ENCODE measurements around the gene ENOX1. TPM values are rescaled to one million over a fixed set of nuclear protein-coding genes. Genes with fewer than 3 reads are reported as not detected.

Gene ENOX1
- total RNA-seq, 1 donor from 2014 or later = 2.0 TPM

DNA sequence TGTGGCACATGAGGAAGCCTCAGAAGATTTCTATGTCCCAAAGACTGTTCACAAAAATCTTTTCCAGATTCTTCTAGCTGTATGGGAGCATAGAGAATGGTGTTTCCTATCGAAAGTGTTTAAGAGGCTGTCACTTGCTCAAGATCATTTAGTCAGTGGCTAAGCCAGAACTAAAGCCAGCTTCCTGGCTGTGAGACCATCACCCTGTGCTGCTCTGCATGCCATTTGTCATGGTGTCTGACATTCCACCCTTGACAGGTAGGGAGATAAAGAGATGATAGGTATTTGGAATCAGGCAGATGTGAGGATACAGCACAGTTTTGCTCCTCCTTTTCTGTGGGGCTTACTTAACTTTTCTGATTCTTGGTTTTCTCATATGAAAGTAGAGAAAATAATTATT lies 586.0 kb downstream of the ENOX1 start:
- Mint-ChIP-seq H3K27ac (ENCODE audit: unreplicated experiment) (no peak overlapping the region), H3K36me3 (ENCODE audit: low read depth) (peaks cover 2% of the 10 kb centered on the region), H3K4me3 (ENCODE audit: unreplicated experiment) (no peak overlapping the region), H3K9me3 (ENCODE audit: low read depth) (peaks cover 22% of the 10 kb centered on the region), H3K27me3 (ENCODE audit: low read depth) (no peaks in the 10 kb centered on the region), H3K4me1 (ENCODE audit: low read depth) (no peaks in the 10 kb centered on the region)
- DNase-seq (ENCODE audit: low spot score) = no peak
- TF ChIP-seq, protein P1, sequence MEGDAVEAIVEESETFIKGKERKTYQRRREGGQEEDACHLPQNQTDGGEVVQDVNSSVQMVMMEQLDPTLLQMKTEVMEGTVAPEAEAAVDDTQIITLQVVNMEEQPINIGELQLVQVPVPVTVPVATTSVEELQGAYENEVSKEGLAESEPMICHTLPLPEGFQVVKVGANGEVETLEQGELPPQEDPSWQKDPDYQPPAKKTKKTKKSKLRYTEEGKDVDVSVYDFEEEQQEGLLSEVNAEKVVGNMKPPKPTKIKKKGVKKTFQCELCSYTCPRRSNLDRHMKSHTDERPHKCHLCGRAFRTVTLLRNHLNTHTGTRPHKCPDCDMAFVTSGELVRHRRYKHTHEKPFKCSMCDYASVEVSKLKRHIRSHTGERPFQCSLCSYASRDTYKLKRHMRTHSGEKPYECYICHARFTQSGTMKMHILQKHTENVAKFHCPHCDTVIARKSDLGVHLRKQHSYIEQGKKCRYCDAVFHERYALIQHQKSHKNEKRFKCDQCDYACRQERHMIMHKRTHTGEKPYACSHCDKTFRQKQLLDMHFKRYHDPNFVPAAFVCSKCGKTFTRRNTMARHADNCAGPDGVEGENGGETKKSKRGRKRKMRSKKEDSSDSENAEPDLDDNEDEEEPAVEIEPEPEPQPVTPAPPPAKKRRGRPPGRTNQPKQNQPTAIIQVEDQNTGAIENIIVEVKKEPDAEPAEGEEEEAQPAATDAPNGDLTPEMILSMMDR (IDR thresholded peaks at IDR 0.05) = no peak

DNA sequence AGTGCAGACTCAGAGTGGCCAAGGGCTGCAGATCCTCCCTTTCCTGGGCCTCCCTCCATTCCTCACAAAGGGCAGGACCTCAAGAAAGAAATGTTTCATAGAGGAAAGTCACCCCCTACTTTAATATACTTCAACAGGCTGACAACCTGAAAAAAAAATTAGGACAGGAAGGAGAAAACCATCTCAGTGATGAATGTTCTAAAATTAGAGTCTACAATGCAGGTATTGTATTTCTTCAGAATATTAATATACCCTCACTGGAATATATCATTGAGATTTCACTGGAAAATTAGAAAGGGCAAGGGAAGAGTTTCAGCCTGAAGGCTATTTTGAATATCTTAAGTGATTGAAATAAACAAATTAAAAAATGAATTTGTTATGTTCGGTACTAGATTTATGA lies 586.5 kb downstream of the ENOX1 start:
- peaks cover 2% of the 10 kb centered on the region for H3K36me3 Mint-ChIP-seq (ENCODE audit: low read depth)
- no peaks in the 10 kb centered on the region for H3K4me1 Mint-ChIP-seq (ENCODE audit: low read depth)
- H3K9me3 Mint-ChIP-seq (ENCODE audit: low read depth) = peaks cover 22% of the 10 kb centered on the region
- no peak overlapping the region for H3K27ac Mint-ChIP-seq (ENCODE audit: unreplicated experiment)
- TF ChIP-seq, protein P1 (IDR thresholded peaks at IDR 0.05) = no peak
- no peaks in the 10 kb centered on the region for H3K27me3 Mint-ChIP-seq (ENCODE audit: low read depth)
- DNase-seq (ENCODE audit: low spot score) = no peak
- no peak overlapping the region for H3K4me3 Mint-ChIP-seq (ENCODE audit: unreplicated experiment)

DNA sequence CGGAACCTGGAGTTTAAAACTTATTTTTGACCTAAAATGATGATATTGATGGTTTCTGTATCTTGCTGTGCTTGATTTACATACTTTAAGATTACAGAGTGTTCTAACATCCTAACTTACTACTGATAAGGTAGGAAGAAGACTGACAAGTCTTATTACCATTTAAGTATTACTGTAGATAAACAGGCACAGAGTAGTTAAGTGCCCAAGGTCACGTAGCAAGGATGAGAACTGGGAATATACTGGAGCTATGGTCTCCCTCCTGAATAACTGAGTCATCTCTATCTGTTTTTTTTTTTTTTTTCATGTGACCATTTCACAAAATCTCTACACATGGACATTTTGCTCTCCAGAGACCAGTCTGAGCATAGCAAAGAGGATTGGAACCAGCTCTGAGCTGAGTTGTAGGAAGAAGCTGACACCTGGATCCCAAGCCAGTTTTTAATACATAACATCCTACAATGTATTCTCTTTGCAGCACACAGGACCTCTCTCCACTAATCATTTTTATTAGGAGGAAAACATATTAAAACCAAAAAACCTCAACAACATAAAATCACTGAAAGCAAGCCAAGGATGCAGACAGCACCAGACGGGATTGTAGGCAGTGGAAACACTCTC lies 589.9 kb downstream of the ENOX1 start:
- Mint-ChIP-seq H3K9me3 (ENCODE audit: low read depth) (peaks cover 7% of the 10 kb centered on the region), H3K36me3 (ENCODE audit: low read depth) (peaks cover 2% of the 10 kb centered on the region), H3K27ac (ENCODE audit: unreplicated experiment) (no peak overlapping the region), H3K4me3 (ENCODE audit: unreplicated experiment) (no peak overlapping the region), H3K27me3 (ENCODE audit: low read depth) (no peaks in the 10 kb centered on the region), H3K4me1 (ENCODE audit: low read depth) (peaks cover under 1% of the 10 kb centered on the region)
- TF ChIP-seq, protein P1 (IDR thresholded peaks at IDR 0.05) = no peak
- no peak for DNase-seq (ENCODE audit: low spot score)

DNA sequence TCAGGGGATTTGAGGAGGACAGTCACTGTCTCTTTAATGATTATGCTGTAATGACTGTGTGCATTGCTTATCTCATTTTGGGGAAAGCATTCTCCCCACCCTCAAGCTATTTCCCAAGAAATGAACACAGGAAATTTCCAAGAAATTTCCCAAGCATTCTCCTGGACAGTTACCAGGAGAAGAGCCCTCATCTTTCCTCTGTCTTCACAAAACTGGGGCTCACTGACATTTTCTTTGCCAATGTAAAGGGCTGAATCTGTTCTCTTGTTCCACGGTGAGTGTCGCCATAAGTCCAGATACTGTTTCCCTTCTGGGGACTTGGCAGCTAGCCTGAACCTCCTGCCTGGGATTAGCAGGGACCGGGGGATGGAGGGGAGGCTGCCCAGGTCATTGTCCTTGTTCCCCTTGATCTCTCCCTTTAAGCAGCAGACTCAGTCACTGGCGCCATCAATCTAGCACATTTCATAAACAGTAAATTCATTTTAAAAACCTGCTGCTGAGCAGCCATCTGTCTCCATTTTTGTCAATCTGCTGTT lies 590.6 kb downstream of the ENOX1 start:
- H3K27ac Mint-ChIP-seq (ENCODE audit: unreplicated experiment) = no peak overlapping the region
- peaks cover under 1% of the 10 kb centered on the region for H3K9me3 Mint-ChIP-seq (ENCODE audit: low read depth)
- no peaks in the 10 kb centered on the region for H3K36me3 Mint-ChIP-seq (ENCODE audit: low read depth)
- TF ChIP-seq, protein P1 (IDR thresholded peaks at IDR 0.05) = no peak
- no peak for DNase-seq (ENCODE audit: low spot score)
- H3K27me3 Mint-ChIP-seq (ENCODE audit: low read depth) = no peaks in the 10 kb centered on the region
- H3K4me1 Mint-ChIP-seq (ENCODE audit: low read depth) = peaks cover 8% of the 10 kb centered on the region
- no peak overlapping the region for H3K4me3 Mint-ChIP-seq (ENCODE audit: unreplicated experiment)

DNA sequence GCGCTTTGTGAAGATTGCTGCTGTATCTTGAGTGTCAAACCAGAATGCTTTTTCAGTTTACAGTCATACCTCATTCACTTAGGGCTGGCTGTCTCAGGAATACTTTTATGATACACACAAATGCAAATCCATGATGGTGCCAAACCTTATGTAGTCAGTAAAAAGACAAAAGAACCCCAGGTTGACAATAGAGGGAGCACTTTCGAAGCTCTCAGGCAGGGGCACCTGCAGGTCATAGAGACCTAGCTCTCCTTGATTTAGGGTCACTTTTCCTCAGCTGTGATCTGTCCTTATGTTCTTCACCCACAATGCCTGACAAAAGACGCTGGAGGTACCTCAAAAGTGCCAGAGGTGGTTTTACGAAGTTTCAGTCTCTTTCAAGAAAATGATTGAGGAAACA lies 591.2 kb downstream of the ENOX1 start:
- H3K27ac Mint-ChIP-seq (ENCODE audit: unreplicated experiment) = no peak overlapping the region
- peaks cover 11% of the 10 kb centered on the region for H3K4me1 Mint-ChIP-seq (ENCODE audit: low read depth)
- H3K36me3 Mint-ChIP-seq (ENCODE audit: low read depth) = no peaks in the 10 kb centered on the region
- TF ChIP-seq, protein P1 (IDR thresholded peaks at IDR 0.05) = no peak
- H3K9me3 Mint-ChIP-seq (ENCODE audit: low read depth) = no peaks in the 10 kb centered on the region
- no peaks in the 10 kb centered on the region for H3K27me3 Mint-ChIP-seq (ENCODE audit: low read depth)
- H3K4me3 Mint-ChIP-seq (ENCODE audit: unreplicated experiment) = no peak overlapping the region
- DNase-seq (ENCODE audit: low spot score) = no peak
